HG02571 (cell line): ENCODE measurements around the gene LTK.
"Not testable (repeated sequence)": the region's sequence is repeated elsewhere in the genome, so short reads cannot be mapped to it uniquely, and the experiment has no call there.

ENCODE experiments used
- ATAC-seq: cut with Tn5 transposase; IDR thresholded peaks from one replicate; pipeline ENCODE4 v1.9.1; 2021; ENCODE audit warnings: mild to moderate bottlenecking, moderate library complexity; ENCODE audit not compliant: unreplicated experiment

The LTK gene

GRCh38 chr15:41480396-41481140 is 33.1 kb downstream of the LTK start:
- no peak for ATAC-seq

- no peak for ATAC-seq
Observed at GRCh38 chr15:41476416-41477048, 37.1 kb downstream of the LTK start.

- no peak for ATAC-seq
Observed at GRCh38 chr15:41474941-41475340, 38.7 kb downstream of the LTK start.

GRCh38 chr15:41474436-41474835 is 39.2 kb downstream of the LTK start:
- no peak for ATAC-seq

- ATAC-seq: no peak
Observed at GRCh38 chr15:41473418-41473817, 40.2 kb downstream of the LTK start.

- ATAC-seq: not testable (repeated sequence)
Observed at GRCh38 chr15:41469644-41470043, 44.0 kb downstream of the LTK start.

- ATAC-seq: no peak
Observed at GRCh38 chr15:41466711-41467110, 46.9 kb downstream of the LTK start.

- no peak for ATAC-seq
Observed at GRCh38 chr15:41465822-41466421, 47.7 kb downstream of the LTK start.

GRCh38 chr15:41464889-41465580 is 48.6 kb downstream of the LTK start:
- ATAC-seq: no peak

- ATAC-seq: no peak
Observed at GRCh38 chr15:41462084-41462795, 51.4 kb downstream of the LTK start.
